Heart left ventricle (tissue), 13 donors: ENCODE results near the gene ZFPM1.

Experiments used
- POLR2A ChIP-seq, 2 donors: fragments of 450-650 bp; IDR thresholded peaks; one replicate each; pipeline ENCODE4 v1.6.1; 2017; ENCODE audit warnings: antibody characterized with exemption in 2 of 2, mild to moderate bottlenecking in 2 of 2, moderate library complexity in 2 of 2
- TF ChIP-seq, protein P1 (sequence below), 12 donors: fragments of 200-600 bp; sonication (generic) in 4 of 12; IDR thresholded peaks; one replicate each; pipeline versions ENCODE4 v1.5.0 to v1.8.0; 2018 to 2022; ENCODE audit warnings: antibody characterized with exemption in 12 of 12, mild to moderate bottlenecking in 5 of 12
- donor health status: ischemic (EF 13 %, LVEDD 7.1; RV severe dilation, severe dysfunction).
- donor health status: DM: no; HTN: yes; CAD: no.
- donor health status: DM: no; HTN: no; CAD: no.
- donor health status: ischemic (EF 25% LVEDD 6.9; RV normal size, moderate dysfunction).
- donor health status: ischemic (EF 25% LVEDD 5.7; RV mildly dilated, moderate dysfunction).
- donor health status: ischemic (EF 35%, LVEDD 5.7; RV mildly dilated, moderate dysfunction).
- donor health status: nonischemic (EF 11% LVEDD 7.7; RV severe dilation, severe dysfunction).
- donor health status: DM: yes; HTN: yes; CAD: no.
- donor health status: PGD.
- donor health status: ischemic (EF 29% LVEDD 5.4; RV normal size, mild dysfunction).
- donor health status: nonischemic (EF 23%, LVEDD 6.1; RV moderate dilation, normal function).

DNA sequence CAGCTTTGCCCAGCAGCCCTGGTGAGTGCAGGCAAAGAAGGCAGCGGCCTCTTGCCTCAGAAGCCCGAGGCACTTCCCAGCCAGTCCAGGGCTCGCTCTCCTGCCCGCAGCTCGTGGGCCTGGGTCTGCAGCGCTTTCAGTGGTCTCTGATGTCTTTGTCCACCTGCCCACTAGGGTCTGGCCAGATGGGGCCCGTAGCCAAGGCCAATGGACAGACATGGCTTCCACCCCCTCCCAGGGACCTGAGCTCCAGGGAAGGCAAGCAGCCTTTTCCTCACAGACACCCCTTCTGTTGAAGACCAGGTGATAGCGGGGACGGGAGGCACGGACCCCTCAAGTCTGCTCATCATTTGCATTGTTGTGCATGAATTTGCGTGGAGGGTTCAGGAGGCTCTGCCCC, 83.4 kb downstream of the ZFPM1 start:
- TF ChIP-seq, protein P1, sequence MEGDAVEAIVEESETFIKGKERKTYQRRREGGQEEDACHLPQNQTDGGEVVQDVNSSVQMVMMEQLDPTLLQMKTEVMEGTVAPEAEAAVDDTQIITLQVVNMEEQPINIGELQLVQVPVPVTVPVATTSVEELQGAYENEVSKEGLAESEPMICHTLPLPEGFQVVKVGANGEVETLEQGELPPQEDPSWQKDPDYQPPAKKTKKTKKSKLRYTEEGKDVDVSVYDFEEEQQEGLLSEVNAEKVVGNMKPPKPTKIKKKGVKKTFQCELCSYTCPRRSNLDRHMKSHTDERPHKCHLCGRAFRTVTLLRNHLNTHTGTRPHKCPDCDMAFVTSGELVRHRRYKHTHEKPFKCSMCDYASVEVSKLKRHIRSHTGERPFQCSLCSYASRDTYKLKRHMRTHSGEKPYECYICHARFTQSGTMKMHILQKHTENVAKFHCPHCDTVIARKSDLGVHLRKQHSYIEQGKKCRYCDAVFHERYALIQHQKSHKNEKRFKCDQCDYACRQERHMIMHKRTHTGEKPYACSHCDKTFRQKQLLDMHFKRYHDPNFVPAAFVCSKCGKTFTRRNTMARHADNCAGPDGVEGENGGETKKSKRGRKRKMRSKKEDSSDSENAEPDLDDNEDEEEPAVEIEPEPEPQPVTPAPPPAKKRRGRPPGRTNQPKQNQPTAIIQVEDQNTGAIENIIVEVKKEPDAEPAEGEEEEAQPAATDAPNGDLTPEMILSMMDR (IDR thresholded peaks at IDR 0.05): no peak
- TF ChIP-seq POLR2A (IDR thresholded peaks at IDR 0.05): no peak
